NCI-H69 (cell line): Measurements from ENCODE around the gene BCHE.

Experiments
- DNase-seq: peaks from one replicate; lab custom pipeline; 2025; lab: John Stamatoyannopoulos, UW

Gene BCHE

GRCh38 chr3:165837058-165837525 lies at the start of gene BCHE:
Gene BCHE (minus strand): TSS chr3:165837423. CDS start chr3:165831033, 6,390 bp downstream.
- peak; percentile 90 for DNase-seq

DNA sequence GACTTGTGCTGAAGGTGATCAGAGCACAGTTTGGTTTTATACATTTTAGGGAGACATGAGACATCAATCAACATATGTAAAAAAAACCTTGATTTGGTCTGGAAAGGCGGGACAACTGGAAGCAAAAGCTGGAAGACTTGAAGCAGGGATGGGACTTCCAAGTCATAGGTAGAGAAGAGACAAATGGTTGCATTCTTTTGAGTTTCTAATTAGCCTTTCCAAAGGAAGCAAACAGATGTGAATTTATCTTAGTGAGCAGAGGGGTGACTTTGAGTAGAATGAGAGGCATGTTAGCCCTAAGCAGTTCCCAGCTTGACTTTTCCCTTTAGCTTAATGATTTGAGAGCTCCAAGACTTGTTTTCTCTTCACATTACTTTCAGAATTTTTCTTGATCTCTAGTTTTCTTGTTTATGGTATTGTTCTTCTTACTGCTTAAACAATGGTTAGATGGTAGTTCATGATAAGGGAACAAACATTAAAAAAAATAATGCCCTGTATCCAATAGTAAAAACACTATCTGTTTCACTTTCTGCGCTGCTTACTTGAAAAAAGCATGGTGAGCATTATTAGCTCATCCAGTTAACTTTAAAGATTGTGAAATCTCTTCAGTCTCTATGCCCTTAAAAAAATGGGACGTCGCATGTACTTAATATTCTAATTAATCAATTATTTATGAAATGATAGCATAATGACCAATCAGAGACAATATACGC lies 48.5 kb upstream of the BCHE start:
- DNase-seq = no peak

DNA sequence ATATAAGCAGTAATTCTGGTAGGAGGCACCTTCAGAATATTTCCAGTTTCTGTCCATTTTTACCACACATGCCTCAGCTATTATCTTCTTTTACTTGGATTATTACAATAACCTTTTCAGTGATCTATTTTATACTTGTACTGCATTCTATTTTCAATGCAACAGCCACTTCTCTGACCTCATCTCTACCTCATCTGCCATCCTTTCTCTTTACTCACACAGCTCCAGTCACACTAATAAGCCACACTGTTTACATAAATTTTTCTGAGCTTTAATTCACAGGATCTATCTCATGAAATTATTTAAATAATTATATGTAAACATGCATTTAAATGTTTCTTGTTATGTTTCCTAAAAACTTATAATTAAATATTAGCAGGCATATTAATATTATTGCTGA lies 47.3 kb upstream of the BCHE start:
- no peak for DNase-seq

- no peak for DNase-seq
Measured at GRCh38 chr3:165883863-165884478, 46.7 kb upstream of the BCHE start.

DNA sequence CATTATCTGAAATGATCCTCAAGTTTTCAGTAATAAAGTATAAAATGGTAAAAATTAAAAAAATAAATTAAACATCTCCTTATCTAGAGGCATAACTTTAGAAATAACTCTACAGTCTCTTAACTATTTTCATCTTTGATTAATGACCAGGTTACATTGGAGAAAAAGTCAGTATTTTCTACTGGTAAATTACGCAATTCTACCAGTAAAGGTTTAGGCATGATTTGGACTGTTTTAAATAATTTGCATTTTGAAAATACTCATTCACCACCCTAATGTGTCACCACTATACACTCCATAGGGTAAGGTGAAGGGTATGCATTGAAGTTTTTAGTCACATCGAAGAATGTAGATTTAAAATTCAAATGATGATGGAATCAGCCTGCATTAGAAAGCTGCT lies 45.9 kb upstream of the BCHE start:
- DNase-seq = no peak

- no peak for DNase-seq
Measured at GRCh38 chr3:165875644-165876043, 38.4 kb upstream of the BCHE start.

DNA sequence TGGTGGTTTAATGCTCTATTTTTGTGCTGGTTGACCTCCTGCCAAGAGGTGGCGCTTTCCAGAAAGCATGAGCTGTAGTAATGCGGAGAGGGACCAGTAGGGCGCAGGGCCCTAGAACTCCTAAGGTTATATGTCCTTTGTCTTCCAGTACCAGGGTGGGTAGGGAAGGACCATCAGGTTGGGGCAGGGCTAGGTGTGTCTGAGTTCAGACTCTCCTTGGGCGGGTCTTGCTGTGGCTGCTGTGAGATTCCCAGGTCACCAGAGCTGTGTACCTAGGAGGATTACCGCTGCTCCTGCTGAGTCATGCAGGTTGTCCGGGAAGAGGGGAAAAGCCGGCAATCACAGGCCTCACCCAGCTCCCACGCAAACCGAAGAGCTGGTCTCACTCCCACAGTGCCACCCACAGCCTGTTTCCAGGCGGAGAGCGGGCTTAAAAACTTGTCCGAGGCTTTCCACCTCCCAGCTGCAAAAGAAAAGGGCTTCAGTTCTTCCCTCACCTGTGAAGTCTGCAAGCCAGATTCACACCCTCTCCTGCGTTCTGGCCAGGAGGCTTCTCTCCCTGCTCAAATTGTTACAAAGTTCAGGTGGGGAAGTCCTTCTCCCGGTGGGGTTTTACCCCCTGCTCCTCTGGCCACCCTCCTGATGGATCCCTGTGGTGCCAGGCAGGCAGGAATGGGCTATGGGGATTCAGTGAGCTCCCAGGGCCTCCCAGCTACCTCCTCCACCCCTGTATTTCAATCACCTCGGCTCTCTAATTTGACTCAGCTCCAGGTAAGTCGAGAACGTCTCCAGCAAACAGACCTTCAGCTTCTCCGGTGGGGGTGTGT lies 37.7 kb upstream of the BCHE start:
- no peak for DNase-seq

DNA sequence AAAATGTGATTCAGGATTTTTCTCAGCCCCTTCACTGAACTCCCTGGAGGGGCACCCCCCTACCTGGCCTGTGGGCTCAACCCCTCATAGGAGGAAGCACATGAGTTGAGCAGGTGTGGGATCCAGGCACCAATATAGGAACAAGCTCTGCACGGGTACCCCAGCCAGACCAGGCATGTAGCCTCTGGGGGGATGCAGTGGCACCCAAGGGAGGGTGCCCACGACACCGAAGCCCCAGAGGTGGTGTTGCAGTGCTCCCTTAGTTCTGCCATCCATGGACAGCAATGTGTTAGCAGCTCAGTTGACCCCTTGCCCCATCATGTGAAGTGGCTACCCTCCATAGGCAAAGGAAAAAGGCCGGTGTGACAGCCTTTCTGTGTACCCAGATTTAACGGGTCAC lies 30.9 kb upstream of the BCHE start:
- DNase-seq = no peak

DNA sequence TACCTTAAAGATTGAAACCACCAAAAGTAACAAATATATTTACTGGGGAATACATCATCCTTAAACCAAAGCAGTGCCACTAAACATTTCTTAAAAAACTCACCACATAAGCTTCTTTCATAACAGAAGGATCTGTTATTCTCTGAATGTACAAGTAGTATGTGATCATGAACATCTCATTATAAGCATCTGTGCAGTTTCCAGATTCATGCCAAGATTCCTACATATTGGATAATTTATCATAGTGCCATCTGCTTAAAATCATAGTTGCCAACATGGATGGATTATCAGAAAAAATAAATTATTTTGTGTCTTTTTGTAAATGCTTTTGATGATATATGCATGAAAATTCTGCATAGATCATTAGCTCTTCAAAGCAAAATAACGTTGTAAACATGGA lies 21.8 kb upstream of the BCHE start:
- no peak for DNase-seq

- peak; percentile 47 for DNase-seq
Measured at GRCh38 chr3:165855581-165855980, 18.4 kb upstream of the BCHE start.

- peak; percentile 68 for DNase-seq
Measured at GRCh38 chr3:165854696-165855095, 17.5 kb upstream of the BCHE start.

DNA sequence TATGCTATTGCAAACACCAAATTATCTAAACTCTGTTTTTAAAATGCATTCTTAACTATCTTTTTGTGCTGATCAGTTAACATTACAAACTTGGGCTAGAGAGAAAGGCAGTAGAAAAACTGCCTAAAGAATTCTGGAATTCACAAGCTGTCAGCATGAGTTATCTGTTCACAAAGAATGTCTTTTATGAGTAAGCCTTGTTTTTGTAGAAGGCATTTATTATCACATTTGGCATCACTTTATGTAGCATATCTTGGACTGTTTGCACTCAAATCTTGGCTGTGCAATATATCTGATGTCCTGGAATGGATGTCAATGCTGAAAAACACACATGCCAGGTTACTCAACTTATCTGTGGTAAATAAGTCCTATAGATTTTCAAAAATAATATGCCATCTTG lies 15.5 kb upstream of the BCHE start:
- peak; percentile 11 for DNase-seq

GRCh38 chr3:165852191-165852590 lies 15.0 kb upstream of the BCHE start:
- DNase-seq = peak; percentile 67

GRCh38 chr3:165846056-165846455 lies 8.8 kb upstream of the BCHE start:
- DNase-seq = no peak

DNA sequence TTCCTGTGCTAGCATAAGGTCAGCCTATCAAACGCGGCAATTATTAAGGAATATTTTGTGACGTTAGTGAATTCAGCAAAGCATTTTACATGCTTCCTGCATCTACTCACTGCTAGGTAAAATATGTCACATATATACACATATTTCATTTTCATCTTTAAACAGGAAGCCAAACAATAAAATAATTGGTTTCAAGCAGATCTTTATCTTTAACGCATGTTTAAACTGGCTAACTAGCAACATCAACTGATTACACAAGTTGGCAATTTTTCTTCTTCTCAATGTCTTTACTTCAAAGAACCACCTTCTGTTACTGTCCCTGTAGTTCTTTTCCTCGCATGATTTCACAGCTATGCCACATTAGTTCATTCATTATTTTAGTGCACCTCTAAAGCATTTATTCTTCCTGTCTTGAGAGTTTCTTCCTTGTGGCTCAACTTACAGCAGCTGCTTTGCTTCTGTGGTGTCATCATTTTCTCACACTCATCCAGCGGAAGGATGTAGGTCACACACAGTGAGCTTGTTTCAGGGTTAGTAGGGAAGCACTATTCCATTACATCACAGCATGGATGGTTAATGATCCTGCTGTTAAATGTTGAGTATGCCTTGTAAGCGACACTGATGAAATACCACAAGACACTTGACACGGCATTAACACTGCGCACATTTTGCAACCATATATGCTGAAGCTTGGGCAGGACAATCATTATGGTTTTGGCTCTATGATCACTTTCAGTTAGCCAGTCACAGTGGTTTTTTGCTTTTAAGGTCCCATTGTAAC lies 2.3 kb upstream of the BCHE start:
- DNase-seq = peak; percentile 21

DNA sequence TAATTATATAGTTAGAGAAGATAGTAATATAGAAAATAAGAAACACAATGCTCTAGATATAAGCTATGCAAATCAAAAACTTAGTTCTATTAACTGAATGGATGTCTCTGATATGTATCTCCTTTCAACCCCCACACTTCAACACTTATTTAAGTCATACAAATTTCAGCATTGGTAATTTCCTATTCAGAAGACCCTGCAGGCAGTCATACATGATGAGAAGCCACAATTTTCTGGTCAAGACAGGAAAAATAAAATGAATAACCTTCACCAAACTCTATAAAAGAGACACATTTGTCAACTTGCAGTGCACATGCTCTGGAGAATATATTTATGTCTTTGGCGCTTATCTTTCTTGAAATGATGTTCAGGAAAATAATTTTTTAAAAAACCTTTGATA lies 578 bp upstream of the BCHE start:
- DNase-seq = peak; percentile 8

GRCh38 chr3:165835431-165835830 lies 1.8 kb downstream of the BCHE start:
- DNase-seq = peak; percentile 8

DNA sequence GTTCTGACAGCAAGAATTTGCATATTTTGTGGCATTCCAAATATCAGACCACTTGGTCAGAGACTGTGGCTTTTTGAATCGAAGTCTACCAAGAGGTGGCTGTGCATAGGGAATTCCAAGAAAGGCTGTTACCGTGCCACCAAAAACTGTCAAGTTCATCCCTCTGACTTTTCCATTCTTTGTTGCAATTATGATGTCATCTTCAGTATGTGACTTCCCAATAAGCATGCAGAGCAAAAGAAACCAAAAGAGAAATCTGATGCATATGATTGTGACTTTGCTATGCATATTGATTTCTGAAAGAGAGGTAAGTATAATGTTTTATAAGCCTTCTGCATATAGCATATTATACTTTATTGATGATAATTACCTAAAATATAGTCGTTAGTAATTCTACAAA lies 6.5 kb downstream of the BCHE start:
- DNase-seq = no peak

DNA sequence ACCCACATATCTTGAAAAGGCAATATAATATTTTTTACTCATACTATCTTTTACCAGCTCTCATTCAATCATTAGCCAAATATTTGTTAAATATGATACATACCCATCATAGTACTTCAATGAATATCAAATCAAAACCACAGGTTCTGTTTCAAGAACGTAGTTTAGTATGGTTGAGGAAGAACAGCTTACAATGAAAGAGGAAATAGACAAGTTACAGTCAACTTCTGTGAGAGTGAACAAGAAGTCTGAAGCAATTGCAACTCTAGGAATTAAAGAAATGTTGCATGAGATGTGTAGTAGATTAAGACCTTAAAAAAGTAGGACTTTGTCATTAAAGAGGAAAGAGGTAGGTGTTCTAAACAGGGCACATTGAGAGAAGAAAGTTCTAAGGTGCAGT lies 9.3 kb downstream of the BCHE start:
- no peak for DNase-seq

DNA sequence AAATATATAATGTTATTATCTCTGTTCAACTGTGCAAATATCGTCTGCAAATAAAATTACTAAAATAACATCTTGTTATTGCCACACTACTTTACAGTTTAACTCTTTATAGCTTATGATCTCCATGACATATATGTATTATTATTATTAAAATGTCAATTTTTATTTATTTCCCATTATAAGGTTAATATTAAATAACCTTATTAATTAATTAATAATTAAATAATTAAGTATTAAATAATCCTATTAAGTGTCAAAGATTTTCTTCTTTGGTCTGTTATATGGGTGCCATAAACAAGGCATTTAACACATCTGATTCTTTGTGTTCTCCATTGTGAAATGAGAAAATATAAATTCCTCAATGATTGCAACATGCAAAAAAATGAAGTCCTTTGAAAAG lies 10.0 kb downstream of the BCHE start:
- no peak for DNase-seq

DNA sequence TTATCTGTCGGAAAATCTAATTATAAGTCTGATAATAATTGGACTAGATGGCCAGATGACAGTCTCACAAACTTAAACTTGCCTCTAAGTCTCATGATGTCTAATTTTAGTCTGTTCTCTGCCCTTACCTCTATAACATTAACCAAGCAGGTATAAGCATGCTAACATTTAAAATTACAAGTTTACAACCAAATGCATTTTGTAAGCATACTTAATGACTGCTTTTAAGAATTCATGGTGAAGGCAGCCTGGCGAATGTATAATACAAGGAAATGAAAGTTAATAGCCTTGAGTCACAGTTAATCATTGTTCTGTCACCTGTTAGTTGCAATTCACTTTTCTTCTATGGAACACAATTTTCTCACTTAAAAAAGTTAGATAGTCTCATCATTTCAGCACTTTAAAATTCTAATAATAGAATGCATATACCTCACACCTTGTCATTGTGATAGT lies 16.5 kb downstream of the BCHE start:
- DNase-seq = peak; percentile 18

DNA sequence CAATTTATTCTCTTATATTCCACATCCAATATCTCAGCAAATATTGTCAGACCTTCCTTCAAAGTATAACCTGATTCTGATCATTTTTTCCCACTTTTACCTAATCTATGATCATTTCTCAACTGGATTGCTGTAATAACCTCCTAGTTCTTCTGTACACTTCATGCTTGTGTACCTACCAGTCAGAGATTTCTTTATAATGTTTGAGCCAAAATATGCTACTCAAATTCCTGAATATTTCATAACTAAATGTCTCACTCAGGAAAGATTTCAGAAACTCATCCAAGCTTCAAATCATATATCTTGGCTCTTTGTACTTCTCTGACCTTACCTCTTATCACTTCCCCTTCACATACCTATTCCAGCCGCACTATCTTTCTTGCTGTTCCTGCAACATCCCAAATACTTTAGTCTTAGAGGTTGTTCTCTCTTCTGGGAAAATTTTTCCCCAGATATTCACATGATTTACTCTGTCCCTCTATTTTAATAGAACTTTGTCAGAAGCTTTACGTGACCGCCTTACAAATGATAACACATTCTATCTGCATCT lies 20.0 kb downstream of the BCHE start:
- no peak for DNase-seq
